GM12801 (cell line): ENCODE data around the gene CPXM1.

Experiments used
- TF ChIP-seq, protein P1 (sequence below): IDR thresholded peaks from one replicate; pipeline ENCODE4 v1.5.1; 2011; ENCODE audit warnings: control low read depth; ENCODE audit not compliant: insufficient read length; ENCODE audit errors: extremely low read depth

The CPXM1 gene

DNA sequence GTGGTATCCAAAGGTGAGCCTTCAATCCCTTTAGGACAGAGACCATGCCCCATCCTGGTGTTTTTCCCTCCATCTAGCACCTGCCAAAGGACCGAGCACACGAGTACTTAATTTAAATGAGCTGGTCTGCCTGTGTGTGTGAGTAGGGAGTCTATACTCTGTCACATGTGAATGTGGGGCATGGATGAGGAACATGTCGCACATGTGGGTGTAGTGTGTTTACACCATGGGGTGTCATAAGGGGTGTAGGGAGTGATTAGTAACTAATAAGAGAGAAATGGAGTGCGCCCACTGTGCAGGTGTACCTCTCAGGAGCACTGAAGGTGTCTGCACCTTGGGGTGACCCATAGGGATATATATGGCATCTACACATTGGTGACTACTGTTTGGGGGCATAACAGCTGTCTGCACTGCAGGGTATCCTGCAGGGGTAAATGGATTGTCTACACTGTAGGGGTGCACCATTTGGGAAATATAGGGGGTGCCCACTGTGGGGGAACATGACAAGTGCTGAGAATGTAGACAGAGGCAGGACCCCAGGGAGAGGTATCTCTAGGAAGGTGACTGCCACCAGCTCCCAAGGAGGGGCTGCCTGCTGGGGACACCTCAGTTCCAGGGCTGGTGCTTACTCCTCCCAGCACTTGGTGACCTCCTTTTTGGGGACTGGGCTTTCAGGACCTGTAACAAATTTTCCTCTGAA lies 54.3 kb downstream of the CPXM1 start:
- TF ChIP-seq, protein P1, sequence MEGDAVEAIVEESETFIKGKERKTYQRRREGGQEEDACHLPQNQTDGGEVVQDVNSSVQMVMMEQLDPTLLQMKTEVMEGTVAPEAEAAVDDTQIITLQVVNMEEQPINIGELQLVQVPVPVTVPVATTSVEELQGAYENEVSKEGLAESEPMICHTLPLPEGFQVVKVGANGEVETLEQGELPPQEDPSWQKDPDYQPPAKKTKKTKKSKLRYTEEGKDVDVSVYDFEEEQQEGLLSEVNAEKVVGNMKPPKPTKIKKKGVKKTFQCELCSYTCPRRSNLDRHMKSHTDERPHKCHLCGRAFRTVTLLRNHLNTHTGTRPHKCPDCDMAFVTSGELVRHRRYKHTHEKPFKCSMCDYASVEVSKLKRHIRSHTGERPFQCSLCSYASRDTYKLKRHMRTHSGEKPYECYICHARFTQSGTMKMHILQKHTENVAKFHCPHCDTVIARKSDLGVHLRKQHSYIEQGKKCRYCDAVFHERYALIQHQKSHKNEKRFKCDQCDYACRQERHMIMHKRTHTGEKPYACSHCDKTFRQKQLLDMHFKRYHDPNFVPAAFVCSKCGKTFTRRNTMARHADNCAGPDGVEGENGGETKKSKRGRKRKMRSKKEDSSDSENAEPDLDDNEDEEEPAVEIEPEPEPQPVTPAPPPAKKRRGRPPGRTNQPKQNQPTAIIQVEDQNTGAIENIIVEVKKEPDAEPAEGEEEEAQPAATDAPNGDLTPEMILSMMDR, result no peak

DNA sequence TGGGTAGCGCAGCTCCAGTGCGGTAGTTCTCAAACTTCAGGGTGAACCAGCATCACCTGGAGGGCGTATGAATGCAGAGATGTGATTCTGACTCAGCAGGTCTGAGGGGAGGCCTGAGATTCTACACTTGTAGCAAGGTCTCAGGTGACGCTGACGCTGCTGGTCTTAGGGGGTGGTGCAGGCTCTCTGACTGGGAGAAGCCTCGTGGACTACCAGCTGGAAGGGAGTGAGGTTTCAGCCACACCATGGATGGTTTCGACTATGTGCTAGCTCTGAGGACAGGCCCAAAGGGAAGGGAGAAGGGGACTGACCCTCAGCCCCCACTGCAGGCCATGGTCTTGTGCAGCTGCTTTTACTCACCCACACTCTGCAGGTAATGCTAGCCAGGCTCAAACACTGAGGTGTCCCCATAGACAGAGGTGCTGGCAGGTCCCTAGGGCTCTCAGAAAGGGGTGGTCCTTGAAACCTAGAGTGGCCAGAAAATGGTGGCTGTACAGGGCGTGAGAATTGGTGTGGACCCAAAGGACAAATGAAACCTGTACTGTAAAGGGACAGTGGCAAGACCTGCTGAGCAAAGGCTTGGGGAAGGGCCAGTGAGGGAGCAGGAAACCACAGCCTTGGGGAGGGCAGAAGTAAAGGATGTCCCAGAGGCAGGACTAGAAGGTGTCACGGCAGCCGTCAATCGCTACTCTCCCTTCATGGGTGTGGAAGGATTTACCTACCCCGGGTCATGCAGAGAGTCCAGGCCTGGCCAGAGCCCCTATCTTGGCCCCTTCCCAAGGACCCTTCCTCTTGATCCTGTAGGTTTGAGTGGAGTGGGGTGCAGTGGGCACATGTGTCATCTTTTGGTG lies 55.1 kb downstream of the CPXM1 start:
- TF ChIP-seq, protein P1, result no peak
